ENCODE measurements around the gene CNTNAP1. TPM values are rescaled to one million over a fixed set of nuclear protein-coding genes. Genes with fewer than 3 reads are reported as not detected.

Gene CNTNAP1
- total RNA-seq, 1 donor, result 32.0 TPM

DNA sequence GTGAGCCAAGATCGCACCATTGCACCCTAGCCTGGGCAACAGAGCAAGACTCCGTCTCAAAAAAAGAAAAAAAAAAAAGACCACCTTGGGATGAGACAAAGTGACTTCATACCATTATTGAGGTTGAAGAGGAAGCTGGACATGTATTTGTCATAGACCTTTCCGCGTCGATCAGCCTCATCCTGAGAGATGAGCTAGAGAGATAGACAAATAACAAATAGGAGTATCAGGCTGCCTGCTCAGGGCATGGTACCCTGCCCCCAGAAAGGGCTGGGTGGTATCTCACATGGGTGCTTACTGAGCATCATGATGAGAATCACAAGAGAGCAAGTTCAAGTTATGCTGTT is 22.1 kb downstream of the CNTNAP1 start:
- TF ChIP-seq, protein P1, sequence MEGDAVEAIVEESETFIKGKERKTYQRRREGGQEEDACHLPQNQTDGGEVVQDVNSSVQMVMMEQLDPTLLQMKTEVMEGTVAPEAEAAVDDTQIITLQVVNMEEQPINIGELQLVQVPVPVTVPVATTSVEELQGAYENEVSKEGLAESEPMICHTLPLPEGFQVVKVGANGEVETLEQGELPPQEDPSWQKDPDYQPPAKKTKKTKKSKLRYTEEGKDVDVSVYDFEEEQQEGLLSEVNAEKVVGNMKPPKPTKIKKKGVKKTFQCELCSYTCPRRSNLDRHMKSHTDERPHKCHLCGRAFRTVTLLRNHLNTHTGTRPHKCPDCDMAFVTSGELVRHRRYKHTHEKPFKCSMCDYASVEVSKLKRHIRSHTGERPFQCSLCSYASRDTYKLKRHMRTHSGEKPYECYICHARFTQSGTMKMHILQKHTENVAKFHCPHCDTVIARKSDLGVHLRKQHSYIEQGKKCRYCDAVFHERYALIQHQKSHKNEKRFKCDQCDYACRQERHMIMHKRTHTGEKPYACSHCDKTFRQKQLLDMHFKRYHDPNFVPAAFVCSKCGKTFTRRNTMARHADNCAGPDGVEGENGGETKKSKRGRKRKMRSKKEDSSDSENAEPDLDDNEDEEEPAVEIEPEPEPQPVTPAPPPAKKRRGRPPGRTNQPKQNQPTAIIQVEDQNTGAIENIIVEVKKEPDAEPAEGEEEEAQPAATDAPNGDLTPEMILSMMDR (IDR thresholded peaks at IDR 0.05; ENCODE audit: insufficient read depth, low read length), result no peak
- H3K4me3 ChIP-seq (ENCODE audit: low read depth, low read length), result no peak overlapping the region
- no peak for DNase-seq (ENCODE audit: low read depth)

DNA sequence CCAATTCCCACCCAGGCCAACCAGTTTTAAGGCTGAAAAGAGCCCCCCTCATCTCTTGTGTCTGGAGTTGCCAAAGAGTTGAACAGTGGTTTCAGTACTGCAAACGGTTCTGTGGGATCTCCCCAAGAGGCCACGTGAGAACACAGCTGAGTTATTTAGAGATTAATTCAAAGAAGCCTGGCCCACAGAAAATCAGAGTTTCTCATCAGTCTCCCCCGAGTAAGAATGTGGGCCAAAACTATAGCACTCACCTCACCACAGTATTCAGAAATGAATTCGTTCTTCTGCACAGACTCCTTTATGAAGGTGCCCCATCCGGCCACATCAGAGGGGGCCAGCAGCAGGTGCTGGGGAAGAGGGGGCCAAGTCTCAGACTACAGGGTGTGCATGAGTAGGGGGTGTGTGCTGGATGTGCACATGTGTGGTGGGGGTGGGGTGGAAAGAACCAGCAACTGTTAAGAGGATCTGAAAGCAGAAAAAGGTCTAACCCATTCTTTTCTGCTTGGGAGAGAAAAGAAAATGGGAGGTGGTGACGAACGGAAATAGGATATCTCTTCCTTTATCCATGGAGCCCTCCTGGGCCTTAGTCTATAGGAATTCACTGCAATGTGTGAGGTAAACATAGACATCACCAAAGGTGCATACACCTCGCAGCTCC is 22.6 kb downstream of the CNTNAP1 start:
- TF ChIP-seq, protein P1 (IDR thresholded peaks at IDR 0.05; ENCODE audit: insufficient read depth, low read length), result no peak
- H3K4me3 ChIP-seq (ENCODE audit: low read depth, low read length), result no peak overlapping the region
- DNase-seq (ENCODE audit: low read depth), result no peak

DNA sequence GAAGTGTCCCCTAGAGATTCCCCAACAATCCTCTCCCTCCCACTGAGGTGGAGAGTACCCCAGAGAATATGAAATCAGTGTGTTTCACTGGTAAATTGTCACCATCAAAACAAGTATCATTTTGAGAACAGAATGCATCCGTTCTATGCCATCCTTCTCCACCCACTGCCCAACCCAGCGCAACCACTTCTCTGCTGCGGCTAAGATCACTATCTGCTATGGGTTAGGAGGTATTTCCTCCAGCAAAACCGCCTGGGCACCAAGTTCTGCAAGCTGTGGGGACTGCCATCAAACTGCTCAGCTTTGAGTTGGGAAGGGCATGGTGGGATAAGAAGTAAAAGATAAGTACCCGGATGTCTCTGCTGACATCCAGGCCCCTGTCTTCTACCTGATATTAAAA is 24.4 kb downstream of the CNTNAP1 start:
- TF ChIP-seq, protein P1 (IDR thresholded peaks at IDR 0.05; ENCODE audit: insufficient read depth, low read length), result no peak

DNA sequence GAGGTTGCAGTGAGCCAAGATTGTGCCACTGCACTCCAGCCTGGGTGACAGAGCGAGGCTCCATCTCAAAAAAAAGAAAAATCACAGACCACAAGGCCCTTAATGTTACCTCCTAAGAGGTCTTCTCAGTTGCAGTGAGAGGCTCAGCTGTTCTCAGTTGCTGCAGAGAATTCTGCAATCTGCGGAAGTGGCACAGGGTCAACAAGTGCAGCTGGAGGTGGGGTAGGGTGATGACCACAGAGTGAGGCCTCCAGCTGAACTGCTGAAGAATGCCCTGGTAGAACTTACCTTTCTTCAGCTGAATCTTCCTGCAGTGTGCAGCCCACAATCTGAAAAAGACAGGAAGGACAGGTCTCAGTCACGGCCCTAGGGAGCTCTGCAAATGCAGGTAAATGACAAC is 26.3 kb downstream of the CNTNAP1 start:
- TF ChIP-seq, protein P1 (IDR thresholded peaks at IDR 0.05; ENCODE audit: insufficient read depth, low read length), result no peak
- DNase-seq (ENCODE audit: low read depth), result no peak
- H3K4me3 ChIP-seq (ENCODE audit: low read depth, low read length), result no peak overlapping the region

More for the DNA sequence above, 24.4 kb downstream of the CNTNAP1 start:
- no peak overlapping the region for H3K4me3 ChIP-seq (ENCODE audit: low read depth, low read length)
- DNase-seq (ENCODE audit: low read depth), result no peak

DNA sequence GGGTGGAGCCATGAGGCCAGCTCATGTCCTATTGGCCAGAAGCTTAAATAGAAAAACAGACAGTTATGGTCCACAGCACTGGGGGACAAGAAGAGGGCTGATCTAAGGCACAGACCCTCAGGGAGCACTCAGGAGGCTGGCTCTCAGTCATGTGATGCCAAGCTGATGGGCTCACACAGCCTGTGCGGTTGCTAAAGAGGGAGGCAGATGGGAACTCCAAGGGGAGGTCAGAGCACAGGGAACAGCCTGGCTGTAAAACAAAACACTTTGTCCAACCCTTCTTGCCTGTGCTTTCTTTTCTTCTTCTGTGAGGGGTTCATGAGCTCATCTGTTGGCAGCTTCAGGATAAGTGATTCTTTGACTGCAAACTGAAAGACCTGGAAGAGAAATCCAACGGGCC is 27.2 kb downstream of the CNTNAP1 start:
- DNase-seq (ENCODE audit: low read depth), result no peak
- TF ChIP-seq, protein P1 (IDR thresholded peaks at IDR 0.05; ENCODE audit: insufficient read depth, low read length), result no peak
- no peak overlapping the region for H3K4me3 ChIP-seq (ENCODE audit: low read depth, low read length)

DNA sequence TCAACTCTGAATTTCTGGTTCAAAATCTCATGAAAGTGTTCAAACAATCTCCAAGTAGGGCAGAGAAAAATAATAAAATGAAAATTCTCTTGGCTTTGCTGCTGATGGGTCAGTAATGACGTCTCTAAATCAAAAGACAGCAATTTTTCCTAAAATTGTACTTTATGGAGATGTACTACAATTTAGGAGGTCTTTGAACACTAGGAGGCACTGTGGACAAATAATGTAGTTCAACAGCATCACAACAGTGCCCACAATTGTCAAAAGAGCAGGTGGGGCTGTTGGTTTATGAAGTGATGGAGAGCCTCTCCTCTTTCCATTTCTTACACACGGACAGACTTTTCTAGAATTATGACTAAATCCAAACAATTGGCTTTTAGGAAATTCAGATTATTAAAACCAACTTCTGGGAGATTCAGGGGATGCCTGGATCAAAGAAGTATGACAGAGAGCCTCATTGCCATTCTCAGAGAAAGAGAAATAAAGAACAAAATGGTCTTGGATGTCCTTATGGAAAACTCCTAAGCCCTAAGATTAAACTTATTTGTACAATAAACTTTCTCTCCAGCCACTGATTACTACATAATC is 38.8 kb downstream of the CNTNAP1 start:
- TF ChIP-seq, protein P1 (IDR thresholded peaks at IDR 0.05; ENCODE audit: insufficient read depth, low read length), result peak; percentile 60
- DNase-seq (ENCODE audit: low read depth), result peak; percentile 85
- no peak overlapping the region for H3K4me3 ChIP-seq (ENCODE audit: low read depth, low read length)
